ENCODE results near the gene FXYD6.

FXYD6 gene

GRCh38 chr11:117828611-117829368, 47.7 kb downstream of the FXYD6 start:
- DNase-seq (ENCODE audit: low spot score) = no peak

- no peak for DNase-seq (ENCODE audit: low spot score)
These were observed 48.6 kb downstream of the FXYD6 start for GRCh38 chr11:117827521-117828511.

GRCh38 chr11:117826832-117827231, 49.6 kb downstream of the FXYD6 start:
- DNase-seq (ENCODE audit: low spot score) = no peak

GRCh38 chr11:117826190-117826570, 50.3 kb downstream of the FXYD6 start:
- DNase-seq (ENCODE audit: low spot score) = no peak

- no peak for DNase-seq (ENCODE audit: low spot score)
These were observed 50.8 kb downstream of the FXYD6 start for GRCh38 chr11:117825538-117826189.

- peak; percentile 46 for DNase-seq (ENCODE audit: low spot score)
These were observed 51.6 kb downstream of the FXYD6 start, which contains the start of gene FXYD2 for GRCh38 chr11:117824571-117825537. FXYD2 (minus strand) TSS chr11:117824744; CDS start chr11:117824678, 66 bp downstream.

- no peak for DNase-seq (ENCODE audit: low spot score)
These were observed 52.5 kb downstream of the FXYD6 start for GRCh38 chr11:117823946-117824420.

- DNase-seq (ENCODE audit: low spot score) = no peak
These were observed 53.0 kb downstream of the FXYD6 start for GRCh38 chr11:117823294-117823945.

- no peak for DNase-seq (ENCODE audit: low spot score)
These were observed 54.1 kb downstream of the FXYD6 start for GRCh38 chr11:117822074-117823033.

- DNase-seq (ENCODE audit: low spot score) = no peak
These were observed 55.0 kb downstream of the FXYD6 start for GRCh38 chr11:117821431-117821830.

- DNase-seq (ENCODE audit: low spot score) = no peak
These were observed 55.9 kb downstream of the FXYD6 start for GRCh38 chr11:117820516-117820915.

- DNase-seq (ENCODE audit: low spot score) = no peak
These were observed 56.4 kb downstream of the FXYD6 start for GRCh38 chr11:117820071-117820470.

GRCh38 chr11:117819096-117820040, 57.1 kb downstream of the FXYD6 start:
- DNase-seq (ENCODE audit: low spot score) = peak; percentile 55

GRCh38 chr11:117818041-117818873, 58.2 kb downstream of the FXYD6 start:
- DNase-seq (ENCODE audit: low spot score) = no peak

- DNase-seq (ENCODE audit: low spot score) = peak; percentile 70
These were observed 59.0 kb downstream of the FXYD6 start for GRCh38 chr11:117817368-117818040.

- DNase-seq (ENCODE audit: low spot score) = no peak
These were observed 59.6 kb downstream of the FXYD6 start for GRCh38 chr11:117816846-117817367.
